CD4-positive, alpha-beta T cell (primary cell): ENCODE measurements around the gene CTTNBP2NL. TPM values are rescaled to one million over a fixed set of nuclear protein-coding genes. Genes with fewer than 3 reads are reported as not detected.

Experiments used
- ATAC-seq: fragments of 200-7000 bp; cut with Tn5 transposase; one replicate; pipeline ENCODE4 v1.10.0; 2022; ENCODE audit warnings: mild to moderate bottlenecking; ENCODE audit not compliant: poor library complexity
- CTCF ChIA-PET: fragments of 350-600 bp; sonication (Branson Sonifier 250); formaldehyde crosslinking; loops from one replicate; lab custom pipeline; 2021; ENCODE audit warnings: antibody characterized with exemption, inconsistent platforms; lab: Charles Lee
- POLR2A ChIA-PET: fragments of 350-600 bp; sonication (Branson Sonifier 250); formaldehyde crosslinking; loops from one replicate; lab custom pipeline; 2021; ENCODE audit warnings: antibody characterized with exemption, inconsistent platforms; lab: Charles Lee
- DNase-seq, 14 experiments: peaks; one replicate each; pipeline ENCODE4 v3.0.0-alpha.2; 2013 to 2020; ENCODE audit warnings: mixed read lengths in 2 of 14
- H3K27ac ChIP-seq, 2 donors: one replicate each; pipeline versions ENCODE4 v1.5.1 to v1.7.0; 2013; ENCODE audit warnings: low read length in 2 of 2, low read depth in 1 of 2, mild to moderate bottlenecking in 1 of 2
- H3K27me3 ChIP-seq, 2 experiments: 1 replicate in 1 of 2; 2 replicates in 1 of 2; pipeline versions ENCODE4 v1.6.1 to v1.7.0; 2013; ENCODE audit warnings: low read length in 2 of 2, control low read depth in 1 of 2, mild to moderate bottlenecking in 1 of 2, moderate library complexity in 1 of 2; ENCODE audit not compliant: insufficient read depth in 2 of 2, control insufficient read depth in 1 of 2
- H3K36me3 ChIP-seq: one replicate; pipeline ENCODE4 v1.6.1; 2013; ENCODE audit warnings: low read length, control low read depth; ENCODE audit not compliant: insufficient read depth
- H3K4me1 ChIP-seq: one replicate; pipeline ENCODE4 v1.6.1; 2013; ENCODE audit warnings: low read length, control low read depth; ENCODE audit not compliant: insufficient read depth
- H3K4me3 ChIP-seq: one replicate; pipeline ENCODE4 v1.5.1; 2013; ENCODE audit warnings: mild to moderate bottlenecking, low read length, moderate library complexity
- H3K9me3 ChIP-seq, 2 experiments: 1 replicate in 1 of 2; 2 replicates in 1 of 2; pipeline versions ENCODE4 v1.6.1 to v1.7.0; 2013; ENCODE audit warnings: low read length in 2 of 2, mild to moderate bottlenecking in 2 of 2, control low read depth in 1 of 2, moderate library complexity in 1 of 2; ENCODE audit not compliant: control insufficient read depth in 1 of 2, insufficient read depth in 1 of 2
- H3K27ac Mint-ChIP-seq: one replicate; pipeline ENCODE4 v1.8.0; 2020; ENCODE audit warnings: mixed read lengths
- H3K27me3 Mint-ChIP-seq: one replicate; pipeline ENCODE4 v1.8.0; 2021; ENCODE audit warnings: mixed read lengths
- H3K36me3 Mint-ChIP-seq: one replicate; pipeline ENCODE4 v1.8.0; 2021; ENCODE audit warnings: low read depth, mixed read lengths
- H3K4me1 Mint-ChIP-seq: one replicate; pipeline ENCODE4 v1.8.0; 2021; ENCODE audit warnings: low read depth, mixed read lengths
- H3K4me3 Mint-ChIP-seq: one replicate; pipeline ENCODE4 v1.8.0; 2020; ENCODE audit warnings: mild to moderate bottlenecking, mixed read lengths
- H3K9me3 Mint-ChIP-seq: one replicate; pipeline ENCODE4 v1.8.0; 2020; ENCODE audit warnings: mixed read lengths
- intact Hi-C, 2 experiments: fragments of 100-400 bp; cut with DNase I in 1 of 2; cut with micrococcal nuclease in 1 of 2; formaldehyde crosslinking; loops; one replicate each; pipeline versions ENCODE4 v1.15.1 to v1.9.0; 2023 to 2025; cut with DNase I, micrococcal nuclease
- total RNA-seq, 174 experiments: library from RNA in 2 of 174; stranded (reverse) in 2 of 174; gene quantifications; one replicate each; pipeline ENCODE4 v1.2.3 and lab custom pipeline; 2021 to 2026
- TF ChIP-seq, protein P1 (sequence below): fragments of 200-600 bp; IDR thresholded peaks from one replicate; pipeline ENCODE4 v1.8.0; 2022; ENCODE audit warnings: antibody characterized with exemption, mild to moderate bottlenecking

Gene CTTNBP2NL
- total RNA-seq, 2 experiments from 2014 or later: 0.14 to 0.25 TPM

DNA sequence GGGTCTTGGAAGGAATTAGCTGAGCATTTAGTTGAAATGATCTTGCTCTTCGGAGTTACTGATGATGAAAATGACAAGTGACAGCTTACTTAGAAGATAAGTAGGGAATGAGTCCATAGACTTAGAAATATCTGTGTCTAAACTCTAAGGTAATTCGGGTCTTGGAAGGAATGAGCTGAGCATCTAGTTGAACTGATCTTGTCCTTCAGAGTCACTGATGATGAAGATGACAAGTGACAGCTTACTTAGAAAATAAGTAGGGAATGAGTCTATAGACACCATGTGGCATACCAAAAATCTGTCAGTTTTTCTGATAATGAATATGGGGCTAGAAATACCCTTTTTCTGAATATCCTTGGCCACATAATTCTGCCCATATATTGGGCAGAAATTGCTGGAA lies 14.7 kb downstream of the CTTNBP2NL start:
- POLR2A ChIA-PET: no interaction called here

DNA sequence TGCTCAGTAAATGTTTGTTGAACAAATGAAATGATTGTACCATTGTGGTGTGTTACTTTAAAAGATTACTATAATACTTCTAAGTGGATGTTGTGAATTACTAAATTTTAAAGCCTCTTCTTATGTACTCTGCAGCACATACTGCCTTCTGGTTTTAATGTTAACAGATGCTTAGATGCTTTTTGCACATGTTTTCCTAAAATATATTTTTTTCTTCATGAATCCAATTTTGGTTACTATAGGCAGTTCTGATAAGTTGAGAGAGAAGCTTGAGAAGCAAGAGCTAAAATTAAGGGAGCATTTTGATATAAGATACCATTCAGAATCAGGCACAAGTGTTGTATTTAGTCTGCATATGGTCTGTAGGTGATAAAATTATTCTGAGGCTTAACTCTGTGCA lies 21.3 kb downstream of the CTTNBP2NL start:
- no peaks in the 10 kb centered on the region for H3K36me3 Mint-ChIP-seq
- no peaks in the 10 kb centered on the region for H3K27me3 Mint-ChIP-seq
- H3K4me3 ChIP-seq: no peak overlapping the region
- H3K9me3 ChIP-seq: no peaks in the 10 kb centered on the region
- H3K27ac Mint-ChIP-seq: no peak overlapping the region
- no peaks in the 10 kb centered on the region for H3K9me3 Mint-ChIP-seq
- CTCF ChIA-PET: no interaction called here
- ATAC-seq: no peak
- POLR2A ChIA-PET: no interaction called here
- no peaks in the 10 kb centered on the region for H3K4me1 Mint-ChIP-seq
- DNase-seq: no peak
- TF ChIP-seq, protein P1, sequence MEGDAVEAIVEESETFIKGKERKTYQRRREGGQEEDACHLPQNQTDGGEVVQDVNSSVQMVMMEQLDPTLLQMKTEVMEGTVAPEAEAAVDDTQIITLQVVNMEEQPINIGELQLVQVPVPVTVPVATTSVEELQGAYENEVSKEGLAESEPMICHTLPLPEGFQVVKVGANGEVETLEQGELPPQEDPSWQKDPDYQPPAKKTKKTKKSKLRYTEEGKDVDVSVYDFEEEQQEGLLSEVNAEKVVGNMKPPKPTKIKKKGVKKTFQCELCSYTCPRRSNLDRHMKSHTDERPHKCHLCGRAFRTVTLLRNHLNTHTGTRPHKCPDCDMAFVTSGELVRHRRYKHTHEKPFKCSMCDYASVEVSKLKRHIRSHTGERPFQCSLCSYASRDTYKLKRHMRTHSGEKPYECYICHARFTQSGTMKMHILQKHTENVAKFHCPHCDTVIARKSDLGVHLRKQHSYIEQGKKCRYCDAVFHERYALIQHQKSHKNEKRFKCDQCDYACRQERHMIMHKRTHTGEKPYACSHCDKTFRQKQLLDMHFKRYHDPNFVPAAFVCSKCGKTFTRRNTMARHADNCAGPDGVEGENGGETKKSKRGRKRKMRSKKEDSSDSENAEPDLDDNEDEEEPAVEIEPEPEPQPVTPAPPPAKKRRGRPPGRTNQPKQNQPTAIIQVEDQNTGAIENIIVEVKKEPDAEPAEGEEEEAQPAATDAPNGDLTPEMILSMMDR: no peak
- no peaks in the 10 kb centered on the region for H3K4me1 ChIP-seq
- no peak overlapping the region for H3K4me3 Mint-ChIP-seq
- no peaks in the 10 kb centered on the region for H3K36me3 ChIP-seq
- H3K27me3 ChIP-seq: no peaks in the 10 kb centered on the region
- H3K27ac ChIP-seq: no peak overlapping the region
- intact Hi-C loops: no loop called here

More for the DNA sequence above, 14.7 kb downstream of the CTTNBP2NL start:
- H3K27ac Mint-ChIP-seq: no peak overlapping the region
- Histone ChIP-seq H3K4me1 (no peaks in the 10 kb centered on the region), H3K27me3 (no peaks in the 10 kb centered on the region), H3K27ac (no peak overlapping the region), H3K4me3 (no peak overlapping the region), H3K36me3 (no peaks in the 10 kb centered on the region), H3K9me3 (no peaks in the 10 kb centered on the region)
- intact Hi-C loops: no loop called here
- H3K4me1 Mint-ChIP-seq: no peaks in the 10 kb centered on the region
- H3K36me3 Mint-ChIP-seq: no peaks in the 10 kb centered on the region
- ATAC-seq: no peak
- no peak for DNase-seq
- H3K9me3 Mint-ChIP-seq: no peaks in the 10 kb centered on the region
- CTCF ChIA-PET: no interaction called here
- H3K4me3 Mint-ChIP-seq: no peak overlapping the region
- TF ChIP-seq, protein P1: no peak
- no peaks in the 10 kb centered on the region for H3K27me3 Mint-ChIP-seq

DNA sequence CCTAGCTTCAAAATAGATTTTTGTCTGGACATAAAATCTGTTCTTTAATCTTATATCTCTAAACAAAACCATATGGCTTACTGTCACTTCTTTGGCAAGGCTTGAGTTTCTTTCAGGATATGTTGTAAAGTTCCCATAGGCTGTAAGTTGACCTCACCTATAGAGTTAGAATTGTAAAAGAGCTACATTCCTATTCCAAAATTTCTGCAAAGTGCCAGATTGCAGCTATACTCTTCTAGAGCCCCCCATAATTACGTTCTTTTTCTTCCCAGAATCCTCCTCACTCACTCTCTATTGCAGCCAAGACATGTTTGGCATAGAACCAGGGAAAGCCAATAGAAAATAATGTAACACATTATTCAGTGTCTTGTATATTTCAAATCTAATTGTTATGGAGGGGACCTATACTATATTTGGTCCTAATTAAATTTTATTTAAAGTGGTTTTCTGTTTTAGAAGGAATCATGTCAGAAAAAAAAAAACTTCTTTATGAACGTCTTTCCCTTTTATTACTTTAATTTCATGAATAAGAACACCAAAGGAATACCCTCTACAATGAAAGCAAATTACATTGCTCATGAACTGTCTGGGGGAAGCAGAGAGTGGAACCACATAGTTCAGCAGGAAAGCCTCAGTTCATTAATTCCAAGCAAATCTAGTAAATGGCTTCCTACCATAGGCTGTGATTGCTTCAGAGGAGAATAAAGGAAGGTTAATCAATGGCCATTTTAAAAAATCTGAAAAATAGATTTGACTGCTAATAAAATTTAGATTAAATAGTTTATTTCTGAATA lies 22.3 kb downstream of the CTTNBP2NL start:
- TF ChIP-seq, protein P1: no peak
- no peak for DNase-seq
- no peak for ATAC-seq
- Mint-ChIP-seq H3K27ac (no peak overlapping the region), H3K36me3 (no peaks in the 10 kb centered on the region), H3K27me3 (no peaks in the 10 kb centered on the region), H3K4me1 (no peaks in the 10 kb centered on the region), H3K4me3 (no peak overlapping the region), H3K9me3 (no peaks in the 10 kb centered on the region)
- no peaks in the 10 kb centered on the region for H3K9me3 ChIP-seq
- ChIA-PET CTCF (no interaction called here), POLR2A (no interaction called here)
- intact Hi-C loops: no loop called here
- H3K4me1 ChIP-seq: no peaks in the 10 kb centered on the region
- no peak overlapping the region for H3K4me3 ChIP-seq
- H3K36me3 ChIP-seq: no peaks in the 10 kb centered on the region
- no peaks in the 10 kb centered on the region for H3K27me3 ChIP-seq
- H3K27ac ChIP-seq: no peak overlapping the region
